Activated T-cell treated with anti-CD3 and anti-CD28 coated beads, Interleukin-2, amount 50 U/mL, for 24 hours (primary cell): ENCODE data around the gene TEKT1.
"Not testable (repeated sequence)": the region's sequence is repeated elsewhere in the genome, so short reads cannot be mapped to it uniquely, and the experiment has no call there.

ENCODE experiments used
- DNase-seq: peaks from one replicate; pipeline ENCODE4 v3.0.0-alpha.2; 2020
- H3K27ac Mint-ChIP-seq: 2 replicates; pipeline ENCODE4 v1.8.0; 2020; ENCODE audit warnings: mild to moderate bottlenecking, mixed read lengths
- H3K27me3 Mint-ChIP-seq: 2 replicates; pipeline ENCODE4 v1.8.0; 2020; ENCODE audit warnings: mixed read lengths
- H3K36me3 Mint-ChIP-seq: 2 replicates; pipeline ENCODE4 v1.8.0; 2020; ENCODE audit warnings: low read depth, mixed read lengths
- H3K4me1 Mint-ChIP-seq: 2 replicates; pipeline ENCODE4 v1.8.0; 2020; ENCODE audit warnings: low read depth, mixed read lengths
- H3K4me3 Mint-ChIP-seq: 2 replicates; pipeline ENCODE4 v1.8.0; 2020; ENCODE audit warnings: mild to moderate bottlenecking, moderate library complexity, mixed read lengths
- H3K9me3 Mint-ChIP-seq: 2 replicates; pipeline ENCODE4 v1.8.0; 2020; ENCODE audit warnings: mixed read lengths

Gene TEKT1

GRCh38 chr17:6831661-6832263 lies at the start of gene TEKT1:
TSS of gene TEKT1 (minus strand) at chr17:6831729. CDS start at chr17:6830376, 1,353 bp downstream.
- peaks cover 13% of the 10 kb centered on the region for H3K4me1 Mint-ChIP-seq
- H3K4me3 Mint-ChIP-seq = peak within 1 kb of the TSS; percentile 75
- DNase-seq = peak; percentile 71
- H3K9me3 Mint-ChIP-seq = no peaks in the 10 kb centered on the region
- no peaks in the 10 kb centered on the region for H3K36me3 Mint-ChIP-seq
- H3K27me3 Mint-ChIP-seq = peaks cover 68% of the 10 kb centered on the region
- H3K27ac Mint-ChIP-seq = no peak within 1 kb of the TSS

GRCh38 chr17:6879221-6879975 lies 47.9 kb upstream of the TEKT1 start:
- not testable (repeated sequence) for H3K4me3 Mint-ChIP-seq, H3K9me3 Mint-ChIP-seq, H3K27ac Mint-ChIP-seq, DNase-seq, H3K36me3 Mint-ChIP-seq, H3K4me1 Mint-ChIP-seq
- peaks cover 24% of the 10 kb centered on the region for H3K27me3 Mint-ChIP-seq

- not testable (repeated sequence) for H3K9me3 Mint-ChIP-seq, H3K36me3 Mint-ChIP-seq
Measured at GRCh38 chr17:6875276-6875675, 43.7 kb upstream of the TEKT1 start.

GRCh38 chr17:6872936-6873335 lies 41.4 kb upstream of the TEKT1 start:
- no peak for DNase-seq
- Mint-ChIP-seq H3K4me3 (no peak overlapping the region), H3K4me1 (no peaks in the 10 kb centered on the region), H3K36me3 (no peaks in the 10 kb centered on the region), H3K27me3 (peaks cover 15% of the 10 kb centered on the region), H3K9me3 (no peaks in the 10 kb centered on the region), H3K27ac (no peak overlapping the region)

More at GRCh38 chr17:6875276-6875675, 43.7 kb upstream of the TEKT1 start:
- DNase-seq, H3K27ac Mint-ChIP-seq, H3K4me3 Mint-ChIP-seq, H3K4me1 Mint-ChIP-seq: not testable (repeated sequence)
- H3K27me3 Mint-ChIP-seq = peaks cover 22% of the 10 kb centered on the region

- no peak for DNase-seq
- H3K27me3 Mint-ChIP-seq = peaks cover 16% of the 10 kb centered on the region
- H3K27ac Mint-ChIP-seq = no peak overlapping the region
- H3K4me1 Mint-ChIP-seq = no peaks in the 10 kb centered on the region
- no peaks in the 10 kb centered on the region for H3K9me3 Mint-ChIP-seq
- H3K36me3 Mint-ChIP-seq = no peaks in the 10 kb centered on the region
- no peak overlapping the region for H3K4me3 Mint-ChIP-seq
Measured at GRCh38 chr17:6870841-6871240, 39.3 kb upstream of the TEKT1 start.

GRCh38 chr17:6868582-6868981 lies 37.1 kb upstream of the TEKT1 start:
- no peaks in the 10 kb centered on the region for H3K4me1 Mint-ChIP-seq
- peaks cover 19% of the 10 kb centered on the region for H3K27me3 Mint-ChIP-seq
- H3K36me3 Mint-ChIP-seq = no peaks in the 10 kb centered on the region

GRCh38 chr17:6867849-6868248 lies 36.3 kb upstream of the TEKT1 start:
- DNase-seq = no peak
- H3K36me3 Mint-ChIP-seq = no peaks in the 10 kb centered on the region
- peaks cover 4% of the 10 kb centered on the region for H3K4me1 Mint-ChIP-seq
- peaks cover 20% of the 10 kb centered on the region for H3K27me3 Mint-ChIP-seq
- H3K9me3 Mint-ChIP-seq = no peaks in the 10 kb centered on the region
- H3K4me3 Mint-ChIP-seq = no peak overlapping the region
- no peak overlapping the region for H3K27ac Mint-ChIP-seq

More at GRCh38 chr17:6868582-6868981, 37.1 kb upstream of the TEKT1 start:
- H3K4me3 Mint-ChIP-seq = no peak overlapping the region
- no peak for DNase-seq
- no peak overlapping the region for H3K27ac Mint-ChIP-seq
- no peaks in the 10 kb centered on the region for H3K9me3 Mint-ChIP-seq

- no peaks in the 10 kb centered on the region for H3K36me3 Mint-ChIP-seq
- H3K4me3 Mint-ChIP-seq = no peak overlapping the region
- no peak overlapping the region for H3K27ac Mint-ChIP-seq
- H3K27me3 Mint-ChIP-seq = peaks cover 23% of the 10 kb centered on the region
- DNase-seq = no peak
- no peaks in the 10 kb centered on the region for H3K9me3 Mint-ChIP-seq
- H3K4me1 Mint-ChIP-seq = peaks cover 17% of the 10 kb centered on the region
Measured at GRCh38 chr17:6862825-6863224, 31.3 kb upstream of the TEKT1 start.

- Mint-ChIP-seq H3K27me3 (peaks cover 17% of the 10 kb centered on the region), H3K9me3 (no peaks in the 10 kb centered on the region), H3K27ac (no peak overlapping the region), H3K4me3 (no peak overlapping the region), H3K4me1 (peaks cover 17% of the 10 kb centered on the region), H3K36me3 (no peaks in the 10 kb centered on the region)
- no peak for DNase-seq
Measured at GRCh38 chr17:6862122-6862521, 30.6 kb upstream of the TEKT1 start.

- Mint-ChIP-seq H3K9me3 (no peaks in the 10 kb centered on the region), H3K4me3 (no peak overlapping the region), H3K27me3 (peaks cover 13% of the 10 kb centered on the region), H3K27ac (no peak overlapping the region), H3K36me3 (no peaks in the 10 kb centered on the region), H3K4me1 (peaks cover 24% of the 10 kb centered on the region)
- DNase-seq = no peak
Measured at GRCh38 chr17:6857904-6858303, 26.4 kb upstream of the TEKT1 start.

GRCh38 chr17:6857336-6857735 lies 25.8 kb upstream of the TEKT1 start:
- DNase-seq = no peak
- H3K4me1 Mint-ChIP-seq = peaks cover 19% of the 10 kb centered on the region
- H3K27ac Mint-ChIP-seq = no peak overlapping the region
- no peaks in the 10 kb centered on the region for H3K36me3 Mint-ChIP-seq
- no peaks in the 10 kb centered on the region for H3K9me3 Mint-ChIP-seq
- H3K4me3 Mint-ChIP-seq = no peak overlapping the region
- peaks cover 10% of the 10 kb centered on the region for H3K27me3 Mint-ChIP-seq

GRCh38 chr17:6856051-6856450 lies 24.5 kb upstream of the TEKT1 start:
- Mint-ChIP-seq H3K27ac (no peak overlapping the region), H3K4me3 (no peak overlapping the region), H3K27me3 (peaks cover 7% of the 10 kb centered on the region), H3K36me3 (no peaks in the 10 kb centered on the region), H3K4me1 (peaks cover 15% of the 10 kb centered on the region), H3K9me3 (no peaks in the 10 kb centered on the region)
- DNase-seq = no peak

- Mint-ChIP-seq H3K4me3 (peak overlapping the region; percentile 77), H3K9me3 (no peaks in the 10 kb centered on the region), H3K4me1 (peaks cover 13% of the 10 kb centered on the region), H3K36me3 (no peaks in the 10 kb centered on the region), H3K27ac (peak overlapping the region; percentile 78), H3K27me3 (peaks cover 10% of the 10 kb centered on the region)
- DNase-seq = peak; percentile 54
Measured at GRCh38 chr17:6853764-6854442, 22.4 kb upstream of the TEKT1 start.

GRCh38 chr17:6848545-6849179 lies 17.1 kb upstream of the TEKT1 start:
- H3K27ac Mint-ChIP-seq, H3K4me3 Mint-ChIP-seq, H3K9me3 Mint-ChIP-seq, H3K4me1 Mint-ChIP-seq, DNase-seq, H3K36me3 Mint-ChIP-seq: not testable (repeated sequence)
- H3K27me3 Mint-ChIP-seq = peaks cover 26% of the 10 kb centered on the region
